ENCODE results near the gene ABTB2. TPM values are rescaled to one million over a fixed set of nuclear protein-coding genes. Genes with fewer than 3 reads are reported as not detected.

Gene ABTB2
- total RNA-seq, 1 donor from 2014 or later = 32.9 TPM

DNA sequence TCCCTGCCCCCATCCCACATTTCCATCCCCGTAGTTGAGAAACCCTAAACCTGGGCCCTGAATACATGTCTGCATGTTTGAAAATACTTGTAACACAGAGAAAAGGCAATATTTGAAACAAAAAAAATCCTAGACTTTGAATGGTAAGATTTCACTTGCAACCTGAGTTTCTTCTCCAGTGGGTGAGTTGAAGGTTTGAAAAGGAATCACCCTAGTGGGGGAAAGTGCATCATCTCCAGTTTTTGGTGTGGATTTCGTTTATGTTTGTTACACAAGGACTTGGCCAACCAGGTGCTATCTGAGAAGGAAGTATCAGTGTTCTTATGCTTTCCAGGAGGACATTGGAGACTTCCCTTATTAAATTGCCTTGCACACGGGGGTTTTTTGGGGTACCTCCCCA lies 90.4 kb downstream of the ABTB2 start:
- no peak for DNase-seq (ENCODE audit: low spot score)
- Mint-ChIP-seq H3K9me3 (no peaks in the 10 kb centered on the region), H3K27ac (peak overlapping the region; percentile 2), H3K36me3 (ENCODE audit: low read depth) (no peaks in the 10 kb centered on the region), H3K4me3 (ENCODE audit: low read depth) (no peak overlapping the region), H3K4me1 (ENCODE audit: low read depth) (peaks cover 29% of the 10 kb centered on the region), H3K27me3 (ENCODE audit: low read depth) (no peaks in the 10 kb centered on the region)
- intact Hi-C loops (cut with micrococcal nuclease) = loop anchor here (2.0 kb wide), 1 partner anchor 23 kb away; no protein-coding TSS in a partner anchor

GRCh38 chr11:34267013-34267412 lies 90.8 kb downstream of the ABTB2 start:
- no peak overlapping the region for H3K4me3 Mint-ChIP-seq (ENCODE audit: low read depth)
- intact Hi-C loops (cut with micrococcal nuclease) = loop anchor here (2.0 kb wide), 1 partner anchor 22 kb away; no protein-coding TSS in a partner anchor

DNA sequence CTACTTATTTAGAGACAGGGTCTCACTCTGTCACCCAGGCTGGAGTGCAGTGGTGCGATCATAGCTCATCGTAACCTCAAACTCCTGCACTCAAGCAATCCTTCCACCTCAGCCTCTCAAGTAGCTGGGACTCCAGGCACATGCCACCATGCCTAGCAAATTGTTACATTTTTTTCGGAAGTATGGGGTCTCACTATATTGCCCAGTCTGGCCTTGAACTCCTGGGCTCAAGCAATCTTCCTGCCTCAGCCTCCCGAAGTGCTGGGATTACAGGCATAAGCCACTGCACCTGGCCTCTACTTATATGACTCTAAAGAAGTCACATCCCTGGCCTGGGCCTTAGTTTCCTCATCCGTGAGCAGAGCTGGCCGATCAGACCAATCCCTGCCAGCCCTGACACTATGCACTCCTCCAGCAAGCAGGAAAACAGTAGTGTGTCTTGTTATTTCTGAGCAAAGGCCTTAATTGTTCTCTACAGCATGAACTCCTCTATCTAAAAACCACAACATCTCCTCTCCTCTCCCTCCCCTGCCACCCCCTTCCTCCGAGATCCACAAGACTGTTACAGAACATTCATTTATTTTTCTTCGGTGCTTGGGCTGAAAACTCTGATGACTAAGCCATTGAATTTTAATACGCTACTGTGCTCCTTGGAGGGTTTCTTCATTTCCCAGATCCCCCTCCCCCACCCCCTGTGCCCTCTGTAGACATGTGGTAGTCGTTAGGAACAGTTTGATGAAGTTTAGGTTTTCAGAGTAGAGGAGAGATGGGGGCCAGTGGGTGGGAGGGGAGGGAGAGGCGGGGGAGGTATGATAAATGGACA lies 91.5 kb downstream of the ABTB2 start:
- no peaks in the 10 kb centered on the region for H3K9me3 Mint-ChIP-seq
- DNase-seq (ENCODE audit: low spot score) = no peak
- peaks cover 32% of the 10 kb centered on the region for H3K4me1 Mint-ChIP-seq (ENCODE audit: low read depth)
- H3K27me3 Mint-ChIP-seq (ENCODE audit: low read depth) = no peaks in the 10 kb centered on the region
- H3K4me3 Mint-ChIP-seq (ENCODE audit: low read depth) = no peak overlapping the region
- H3K36me3 Mint-ChIP-seq (ENCODE audit: low read depth) = no peaks in the 10 kb centered on the region
- intact Hi-C loops (cut with micrococcal nuclease) = loop anchor here (2.0 kb wide), 1 partner anchor 22 kb away; no protein-coding TSS in a partner anchor
- H3K27ac Mint-ChIP-seq = peak overlapping the region; percentile 10

More at GRCh38 chr11:34267013-34267412, 90.8 kb downstream of the ABTB2 start:
- no peak for DNase-seq (ENCODE audit: low spot score)
- no peaks in the 10 kb centered on the region for H3K36me3 Mint-ChIP-seq (ENCODE audit: low read depth)
- H3K27me3 Mint-ChIP-seq (ENCODE audit: low read depth) = no peaks in the 10 kb centered on the region
- peaks cover 32% of the 10 kb centered on the region for H3K4me1 Mint-ChIP-seq (ENCODE audit: low read depth)
- H3K9me3 Mint-ChIP-seq = no peaks in the 10 kb centered on the region
- H3K27ac Mint-ChIP-seq = peak overlapping the region; percentile 2

DNA sequence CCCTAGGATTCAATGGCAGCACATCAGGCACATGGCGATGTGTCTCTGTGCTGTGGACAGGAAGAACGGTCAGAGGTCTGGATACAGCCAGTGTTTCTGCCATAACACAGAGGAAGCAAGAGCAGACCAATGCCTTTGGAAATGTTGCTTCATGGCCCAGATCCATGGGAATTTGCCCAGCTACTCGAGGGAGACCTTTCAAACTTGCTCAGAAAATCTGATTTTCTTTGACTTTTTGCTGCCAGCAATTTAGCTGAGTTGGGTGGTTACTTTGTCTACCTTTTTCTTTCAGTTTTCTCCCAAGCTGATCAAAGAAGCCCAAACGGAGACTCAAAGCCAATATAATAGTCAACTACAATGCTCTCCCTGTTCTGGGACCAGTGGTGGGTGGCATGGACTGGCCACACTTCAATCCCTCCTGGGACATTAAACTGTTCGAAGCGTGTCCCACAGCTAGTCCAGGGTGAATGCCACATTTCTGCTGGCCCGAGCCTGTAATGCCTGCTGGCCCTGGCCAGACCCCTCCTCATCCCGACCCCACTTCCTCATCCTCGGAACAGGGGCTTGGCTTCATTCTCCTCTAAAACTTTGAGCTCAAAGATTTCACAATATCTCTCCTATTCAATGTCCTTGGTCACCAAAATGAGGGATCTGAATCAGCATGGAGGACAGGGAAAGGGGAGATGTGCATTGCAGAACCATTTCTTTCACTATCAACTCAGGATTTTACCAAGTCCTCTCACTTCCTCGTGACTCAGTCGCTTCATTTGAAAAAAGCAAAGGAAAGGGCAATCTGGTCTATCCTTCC lies 93.3 kb downstream of the ABTB2 start:
- H3K4me3 Mint-ChIP-seq (ENCODE audit: low read depth) = no peak overlapping the region
- H3K9me3 Mint-ChIP-seq = no peaks in the 10 kb centered on the region
- H3K4me1 Mint-ChIP-seq (ENCODE audit: low read depth) = peaks cover 27% of the 10 kb centered on the region
- peaks cover 2% of the 10 kb centered on the region for H3K27me3 Mint-ChIP-seq (ENCODE audit: low read depth)
- no peaks in the 10 kb centered on the region for H3K36me3 Mint-ChIP-seq (ENCODE audit: low read depth)
- no peak overlapping the region for H3K27ac Mint-ChIP-seq
- DNase-seq (ENCODE audit: low spot score) = no peak
- intact Hi-C loops (cut with micrococcal nuclease) = no loop called here

GRCh38 chr11:34263441-34264091 lies 94.2 kb downstream of the ABTB2 start:
- DNase-seq (ENCODE audit: low spot score) = no peak
- Mint-ChIP-seq H3K9me3 (no peaks in the 10 kb centered on the region), H3K4me3 (ENCODE audit: low read depth) (no peak overlapping the region), H3K36me3 (ENCODE audit: low read depth) (no peaks in the 10 kb centered on the region), H3K27me3 (ENCODE audit: low read depth) (peaks cover 2% of the 10 kb centered on the region), H3K27ac (no peak overlapping the region), H3K4me1 (ENCODE audit: low read depth) (peaks cover 28% of the 10 kb centered on the region)
- intact Hi-C loops (cut with micrococcal nuclease) = no loop called here

DNA sequence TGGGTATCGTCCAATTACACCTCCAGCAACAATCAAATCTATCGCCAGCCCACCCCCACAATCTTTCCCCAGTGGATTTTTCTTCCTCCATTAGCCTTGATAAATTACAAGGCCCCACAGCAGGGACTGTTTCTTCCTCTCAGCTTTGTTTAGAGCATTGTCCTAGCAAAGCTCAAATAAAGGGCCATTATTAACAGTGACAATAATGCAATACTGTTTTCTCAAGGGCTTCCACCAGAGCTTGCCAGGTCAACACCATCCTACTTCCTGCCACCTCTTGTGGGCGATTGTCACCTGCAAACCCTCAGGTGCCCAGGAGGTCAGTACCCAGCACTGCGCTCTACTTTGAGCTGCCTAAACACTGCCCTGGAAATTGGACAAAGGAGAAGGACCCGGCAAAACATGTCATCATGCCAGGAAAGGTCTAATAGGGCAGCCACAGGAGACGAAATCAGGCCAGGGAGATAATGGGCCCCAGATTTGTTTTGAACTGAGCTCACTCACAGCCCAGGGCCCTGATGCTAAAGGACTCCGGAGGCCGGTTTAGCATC lies 95.2 kb downstream of the ABTB2 start:
- Mint-ChIP-seq H3K9me3 (no peaks in the 10 kb centered on the region), H3K27ac (no peak overlapping the region), H3K4me3 (ENCODE audit: low read depth) (no peak overlapping the region), H3K27me3 (ENCODE audit: low read depth) (peaks cover 2% of the 10 kb centered on the region), H3K4me1 (ENCODE audit: low read depth) (peaks cover 23% of the 10 kb centered on the region), H3K36me3 (ENCODE audit: low read depth) (no peaks in the 10 kb centered on the region)
- intact Hi-C loops (cut with micrococcal nuclease) = no loop called here
- no peak for DNase-seq (ENCODE audit: low spot score)

DNA sequence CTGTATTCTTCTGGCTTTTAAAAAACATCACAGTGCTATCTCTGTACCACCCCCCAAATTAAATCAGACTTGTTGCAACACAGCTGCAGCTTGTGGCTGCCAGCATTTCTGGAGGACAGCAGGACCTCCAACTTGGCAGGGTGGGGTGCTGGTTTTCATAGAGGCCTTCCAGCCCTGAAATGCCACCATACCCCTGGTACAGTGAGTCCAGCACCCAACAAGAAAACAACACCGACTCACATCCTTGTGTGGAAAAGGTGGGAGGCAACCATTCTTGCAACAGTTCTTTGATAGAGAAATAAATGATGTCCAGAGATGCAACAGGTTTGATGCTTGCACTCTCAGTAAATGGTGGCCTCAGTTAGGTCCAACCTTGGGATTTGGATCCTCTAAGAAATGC lies 96.0 kb downstream of the ABTB2 start:
- DNase-seq (ENCODE audit: low spot score) = no peak
- Mint-ChIP-seq H3K36me3 (ENCODE audit: low read depth) (no peaks in the 10 kb centered on the region), H3K9me3 (no peaks in the 10 kb centered on the region), H3K4me1 (ENCODE audit: low read depth) (peaks cover 18% of the 10 kb centered on the region), H3K4me3 (ENCODE audit: low read depth) (no peak overlapping the region), H3K27ac (no peak overlapping the region), H3K27me3 (ENCODE audit: low read depth) (peaks cover 4% of the 10 kb centered on the region)
- intact Hi-C loops (cut with micrococcal nuclease) = no loop called here

GRCh38 chr11:34261095-34261494 lies 96.7 kb downstream of the ABTB2 start:
- intact Hi-C loops (cut with micrococcal nuclease) = no loop called here
- Mint-ChIP-seq H3K27me3 (ENCODE audit: low read depth) (peaks cover 5% of the 10 kb centered on the region), H3K27ac (no peak overlapping the region), H3K4me1 (ENCODE audit: low read depth) (peaks cover 13% of the 10 kb centered on the region), H3K36me3 (ENCODE audit: low read depth) (peaks cover 4% of the 10 kb centered on the region), H3K9me3 (no peaks in the 10 kb centered on the region), H3K4me3 (ENCODE audit: low read depth) (no peak overlapping the region)
- no peak for DNase-seq (ENCODE audit: low spot score)

DNA sequence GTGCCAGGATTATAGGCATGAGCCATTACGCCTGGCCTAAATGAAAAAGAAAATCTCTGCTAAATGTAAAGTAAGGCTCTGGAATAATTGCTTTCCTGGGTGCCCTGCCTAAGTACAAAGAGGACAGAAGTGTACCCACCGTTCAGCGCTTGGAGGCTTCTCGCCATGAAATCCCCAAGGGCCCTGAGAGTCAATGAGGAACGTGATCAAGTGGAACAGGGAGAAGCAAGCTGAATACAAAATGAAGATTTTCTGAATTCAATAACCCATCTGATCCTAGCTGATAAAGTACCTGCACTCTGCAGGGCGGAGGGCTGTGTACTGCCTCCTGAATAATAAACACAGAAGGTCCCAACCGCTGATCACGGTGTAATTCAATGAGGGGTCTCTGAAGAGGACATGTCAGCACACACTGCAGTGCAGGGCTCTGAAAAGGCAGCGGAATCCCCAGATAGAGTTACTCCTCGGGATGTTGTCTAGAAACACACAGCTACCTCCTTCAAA lies 97.7 kb downstream of the ABTB2 start:
- no peak for DNase-seq (ENCODE audit: low spot score)
- Mint-ChIP-seq H3K4me3 (ENCODE audit: low read depth) (no peak overlapping the region), H3K27ac (no peak overlapping the region), H3K9me3 (no peaks in the 10 kb centered on the region), H3K27me3 (ENCODE audit: low read depth) (peaks cover 5% of the 10 kb centered on the region), H3K36me3 (ENCODE audit: low read depth) (peaks cover 4% of the 10 kb centered on the region), H3K4me1 (ENCODE audit: low read depth) (peaks cover 13% of the 10 kb centered on the region)
- intact Hi-C loops (cut with micrococcal nuclease) = no loop called here

- peaks cover 4% of the 10 kb centered on the region for H3K36me3 Mint-ChIP-seq (ENCODE audit: low read depth)
- DNase-seq (ENCODE audit: low spot score) = no peak
- H3K4me1 Mint-ChIP-seq (ENCODE audit: low read depth) = peaks cover 12% of the 10 kb centered on the region
- intact Hi-C loops (cut with micrococcal nuclease) = no loop called here
- H3K27ac Mint-ChIP-seq = no peak overlapping the region
- H3K9me3 Mint-ChIP-seq = no peaks in the 10 kb centered on the region
- H3K27me3 Mint-ChIP-seq (ENCODE audit: low read depth) = peaks cover 5% of the 10 kb centered on the region
- no peak overlapping the region for H3K4me3 Mint-ChIP-seq (ENCODE audit: low read depth)
Observed at GRCh38 chr11:34259087-34259486, 98.7 kb downstream of the ABTB2 start.

- H3K27me3 Mint-ChIP-seq (ENCODE audit: low read depth) = peaks cover 5% of the 10 kb centered on the region
- H3K4me1 Mint-ChIP-seq (ENCODE audit: low read depth) = peaks cover 21% of the 10 kb centered on the region
- no peak for DNase-seq (ENCODE audit: low spot score)
- no peaks in the 10 kb centered on the region for H3K9me3 Mint-ChIP-seq
- H3K4me3 Mint-ChIP-seq (ENCODE audit: low read depth) = no peak overlapping the region
- intact Hi-C loops (cut with micrococcal nuclease) = no loop called here
- H3K36me3 Mint-ChIP-seq (ENCODE audit: low read depth) = peaks cover 4% of the 10 kb centered on the region
- H3K27ac Mint-ChIP-seq = no peak overlapping the region
Observed at GRCh38 chr11:34256626-34257025, 101.2 kb downstream of the ABTB2 start.

- intact Hi-C loops (cut with micrococcal nuclease) = no loop called here
- Mint-ChIP-seq H3K9me3 (no peaks in the 10 kb centered on the region), H3K4me1 (ENCODE audit: low read depth) (peaks cover 26% of the 10 kb centered on the region), H3K27me3 (ENCODE audit: low read depth) (peaks cover 5% of the 10 kb centered on the region), H3K27ac (no peak overlapping the region), H3K4me3 (ENCODE audit: low read depth) (no peak overlapping the region), H3K36me3 (ENCODE audit: low read depth) (peaks cover 4% of the 10 kb centered on the region)
- no peak for DNase-seq (ENCODE audit: low spot score)
Observed at GRCh38 chr11:34256150-34256549, 101.7 kb downstream of the ABTB2 start.

Data from activated T-helper 2 cell treated with anti-CD3 and anti-CD28 coated beads, Interferon-gamma antibody, Interleukin-2, Interleukin-4, amounts not matched to agents 10 μg/mL and 5 μg/mL and 100 μg/mL, durations not matched to agents 14 hours and 24 hours and 36 hours (primary cell).